Measurements from ENCODE around the gene STMN3.

- TF ChIP-seq POLR2AphosphoS5 (IDR thresholded peaks at IDR 0.05; ENCODE audit: borderline replicate concordance, low read depth, low read length) (no peak), EZH2 (IDR thresholded peaks at IDR 0.05) (no peak)
These were observed 55.4 kb downstream of the STMN3 start for GRCh38 chr20:63597651-63598478.

Data from SK-N-MC (cell line).